B cell (primary cell): ENCODE data around the gene ENOX1. TPM values are rescaled to one million over a fixed set of nuclear protein-coding genes. Genes with fewer than 3 reads are reported as not detected.

Source experiments
- ATAC-seq: fragments of 200-7000 bp; cut with Tn5 transposase; one replicate; pipeline ENCODE4 v1.10.0; 2021; ENCODE audit warnings: low read depth, mild to moderate bottlenecking, moderate number of reproducible peaks, moderate library complexity
- CTCF ChIA-PET: fragments of 350-600 bp; sonication (Branson Sonifier 250); formaldehyde crosslinking; loops from one replicate; lab custom pipeline; 2021; ENCODE audit warnings: antibody characterized with exemption, inconsistent platforms; lab: Charles Lee
- POLR2A ChIA-PET: fragments of 350-600 bp; sonication (Branson Sonifier 250); formaldehyde crosslinking; loops from one replicate; lab custom pipeline; 2021; ENCODE audit warnings: antibody characterized with exemption; lab: Charles Lee
- DNase-seq: peaks from one replicate; pipeline ENCODE4 v3.0.0; 2013
- H2AFZ ChIP-seq: 2 replicates; pipeline ENCODE4 v1.6.1; 2012; ENCODE audit warnings: mild to moderate bottlenecking, low read depth, low read length; ENCODE audit not compliant: insufficient read depth, poor library complexity, severe bottlenecking
- H3K27ac ChIP-seq, 2 donors: 1 replicate in 1 of 2; 2 replicates in 1 of 2; pipeline ENCODE4 v1.5.1; 2012 to 2013; ENCODE audit warnings: low read length in 2 of 2, mild to moderate bottlenecking in 2 of 2, moderate library complexity in 1 of 2
- H3K27me3 ChIP-seq, 4 experiments: fragments of 200-600 bp in 1 of 4; sonication (generic) in 1 of 4; replicated peaks in 1 of 4; 1 replicate in 2 of 4; 2 replicates in 2 of 4; pipeline versions ENCODE4 v1.6.1 to v1.7.0; 2013 to 2016; ENCODE audit warnings: low read length in 3 of 4, mild to moderate bottlenecking in 2 of 4, mixed read lengths in 1 of 4, moderate library complexity in 1 of 4; ENCODE audit not compliant: insufficient read depth in 4 of 4, control insufficient read depth in 3 of 4; ENCODE audit errors: control extremely low read depth in 1 of 4
- H3K36me3 ChIP-seq, 2 experiments: replicated peaks in 1 of 2; 1 replicate in 1 of 2; 2 replicates in 1 of 2; pipeline versions ENCODE4 v1.6.1 to v1.7.1; 2013; ENCODE audit warnings: low read length in 1 of 2; ENCODE audit not compliant: insufficient read depth in 2 of 2, control insufficient read depth in 1 of 2; ENCODE audit errors: control extremely low read depth in 1 of 2, extremely low read depth in 1 of 2
- H3K4me1 ChIP-seq, 2 donors: fragments of 200-600 bp in 1 of 2; sonication (generic) in 1 of 2; 1 replicate in 1 of 2; 2 replicates in 1 of 2; pipeline versions ENCODE4 v1.5.1 to v1.6.1; 2013 to 2017; ENCODE audit warnings: low read length in 2 of 2; ENCODE audit not compliant: control insufficient read depth in 2 of 2, insufficient read depth in 2 of 2
- H3K4me2 ChIP-seq: replicated peaks from 2 replicates; pipeline ENCODE3; 2012; ENCODE audit warnings: mild to moderate bottlenecking, low read depth, low read length; ENCODE audit not compliant: poor library complexity, severe bottlenecking
- H3K4me3 ChIP-seq, 5 experiments: fragments of 200-600 bp in 1 of 5; sonication (generic) in 1 of 5; 1 replicate in 3 of 5; 2 replicates in 2 of 5; pipeline versions ENCODE4 v1.5.1 to v1.7.0; 2011 to 2016; ENCODE audit warnings: low read length in 4 of 5, mild to moderate bottlenecking in 4 of 5, low read depth in 2 of 5, control low read depth in 1 of 5, moderate library complexity in 1 of 5; ENCODE audit not compliant: insufficient read depth in 1 of 5; ENCODE audit errors: control extremely low read depth in 1 of 5, extremely low read depth in 1 of 5
- H3K79me2 ChIP-seq: fragments of 200-600 bp; sonication (generic); one replicate; pipeline ENCODE4 v1.6.0; 2016; ENCODE audit warnings: low read length; ENCODE audit not compliant: control insufficient read depth, insufficient read depth
- H3K9ac ChIP-seq: fragments of 200-600 bp; sonication (generic); 2 replicates; pipeline ENCODE4 v1.6.1; 2017; ENCODE audit warnings: mild to moderate bottlenecking, low read length, moderate library complexity
- H3K9me3 ChIP-seq, 3 donors: one replicate each; pipeline versions ENCODE4 v1.6.1 to v1.7.1; 2013; ENCODE audit warnings: low read length in 2 of 3; ENCODE audit not compliant: control insufficient read depth in 2 of 3, insufficient read depth in 1 of 3; ENCODE audit errors: control extremely low read depth in 1 of 3
- H4K20me1 ChIP-seq: 2 replicates; pipeline ENCODE4 v1.6.0; 2012; ENCODE audit warnings: mild to moderate bottlenecking, low read length; ENCODE audit not compliant: insufficient read depth, control insufficient read depth, poor library complexity, severe bottlenecking
- H3K27ac Mint-ChIP-seq: one replicate; pipeline ENCODE4 v1.8.0; 2021; ENCODE audit warnings: mixed read lengths
- H3K27me3 Mint-ChIP-seq: one replicate; pipeline ENCODE4 v1.8.0; 2021; ENCODE audit warnings: mixed read lengths
- H3K4me1 Mint-ChIP-seq: one replicate; pipeline ENCODE4 v1.8.0; 2021; ENCODE audit warnings: mixed read lengths
- H3K4me3 Mint-ChIP-seq: one replicate; pipeline ENCODE4 v1.8.0; 2021; ENCODE audit warnings: mixed read lengths
- H3K9me3 Mint-ChIP-seq: one replicate; pipeline ENCODE4 v1.8.0; 2022; ENCODE audit warnings: mixed read lengths; ENCODE audit not compliant: insufficient read depth
- CTCF ChIP-seq: fragments of 200-600 bp; IDR thresholded peaks from one replicate; pipeline ENCODE4 v1.8.0; 2022; ENCODE audit warnings: antibody characterized with exemption, mild to moderate bottlenecking
- EZH2 ChIP-seq: IDR thresholded peaks from 2 replicates; pipeline ENCODE4 v1.6.1; 2012; ENCODE audit warnings: borderline replicate concordance, low read depth, mild to moderate bottlenecking, moderate library complexity, low read length; ENCODE audit not compliant: insufficient read depth, poor library complexity, severe bottlenecking
- WGBS: methylation state at CpG from one replicate; pipeline ENCODE4 v1.1.5; 2013; ENCODE audit warnings: missing lambda C conversion rate; ENCODE audit not compliant: insufficient coverage; 5-methylcytosine and 5-hydroxymethylcytosine counted together
- intact Hi-C: fragments of 100-400 bp; cut with micrococcal nuclease; formaldehyde crosslinking; loops from one replicate; pipeline ENCODE4 v1.10.0; 2022
- polyA plus RNA-seq: library from polyadenylated mRNA; depleted of rRNA; stranded (reverse); fragments of >200 nt; gene quantifications from 2 replicates; pipeline ENCODE4 v1.2.3, GENCODE V29; 2012
- total RNA-seq, 2 donors: library from RNA; stranded (reverse); fragments of 120-200 nt in 1 of 2; gene quantifications; 1 replicate in 1 of 2; 2 replicates in 1 of 2; pipeline versions ENCODE4 v1.2.3 to v1.2.4, GENCODE V29; 2013 to 2022

ENOX1 gene
- total and polyA plus RNA-seq, 2 donors (not counting 1 experiment from before 2014, with no cell fraction given), result not detected

GRCh38 chr13:43545317-43545874 is 241.4 kb downstream of the ENOX1 start:
- ChIA-PET CTCF (no interaction called here), POLR2A (no interaction called here)
- no peak overlapping the region for H2AFZ ChIP-seq
- H3K9me3 Mint-ChIP-seq, result no peaks in the 10 kb centered on the region
- no peaks in the 10 kb centered on the region for H3K4me1 Mint-ChIP-seq
- H3K9ac ChIP-seq, result no peak overlapping the region
- H3K36me3 ChIP-seq, result no peaks in the 10 kb centered on the region
- intact Hi-C loops, result no loop called here
- no peak overlapping the region for H3K4me2 ChIP-seq
- no peaks in the 10 kb centered on the region for H4K20me1 ChIP-seq
- no peak overlapping the region for H3K27ac ChIP-seq
- H3K27ac Mint-ChIP-seq, result no peak overlapping the region
- no peak overlapping the region for H3K4me3 Mint-ChIP-seq
- no peak overlapping the region for H3K4me3 ChIP-seq
- 91% methylated on average over 3 of the region's 4 CpGs for WGBS
- no peaks in the 10 kb centered on the region for H3K79me2 ChIP-seq
- ATAC-seq, result no peak
- no peak for DNase-seq
- peaks cover 8% of the 10 kb centered on the region for H3K27me3 Mint-ChIP-seq
- TF ChIP-seq EZH2 (no peak), CTCF (no peak)
- no peaks in the 10 kb centered on the region for H3K27me3 ChIP-seq
- H3K4me1 ChIP-seq, result no peaks in the 10 kb centered on the region
- no peaks in the 10 kb centered on the region for H3K9me3 ChIP-seq

DNA sequence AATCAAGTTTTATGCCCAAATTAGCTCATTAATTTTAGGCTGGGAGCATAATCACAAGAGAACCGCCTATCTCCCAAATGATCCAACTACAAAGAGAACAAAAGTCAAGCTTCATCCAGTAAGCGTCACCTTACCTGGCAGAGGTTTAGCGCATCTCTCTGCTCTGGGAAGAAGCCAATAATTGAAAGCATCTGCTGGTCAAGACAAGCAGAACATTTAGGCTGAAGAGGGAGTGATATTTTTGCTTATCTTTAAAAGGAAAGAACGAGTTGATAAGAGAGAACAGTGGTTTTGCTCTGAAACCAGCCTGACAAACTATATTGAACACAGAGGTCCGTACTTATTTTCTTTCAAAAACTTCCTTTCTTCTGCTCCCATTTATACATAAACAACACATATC is 242.1 kb downstream of the ENOX1 start:
- no peaks in the 10 kb centered on the region for H3K9me3 Mint-ChIP-seq
- peaks cover 8% of the 10 kb centered on the region for H3K27me3 Mint-ChIP-seq
- no peaks in the 10 kb centered on the region for H3K27me3 ChIP-seq
- no peaks in the 10 kb centered on the region for H3K4me1 ChIP-seq
- POLR2A ChIA-PET, result no interaction called here
- CTCF ChIA-PET, result no interaction called here
- H3K4me3 Mint-ChIP-seq, result no peak overlapping the region
- no peak overlapping the region for H3K4me2 ChIP-seq
- no peaks in the 10 kb centered on the region for H3K9me3 ChIP-seq
- no peaks in the 10 kb centered on the region for H3K4me1 Mint-ChIP-seq
- ATAC-seq (no peak), DNase-seq (no peak)
- 100% methylated on average over 2 of the region's 5 CpGs for WGBS
- TF ChIP-seq EZH2 (no peak), CTCF (no peak)
- H3K27ac ChIP-seq, result no peak overlapping the region
- H3K36me3 ChIP-seq, result no peaks in the 10 kb centered on the region
- H3K79me2 ChIP-seq, result no peaks in the 10 kb centered on the region
- H3K27ac Mint-ChIP-seq, result no peak overlapping the region
- no peak overlapping the region for H3K9ac ChIP-seq
- H2AFZ ChIP-seq, result no peak overlapping the region
- no peak overlapping the region for H3K4me3 ChIP-seq
- no peaks in the 10 kb centered on the region for H4K20me1 ChIP-seq
- intact Hi-C loops, result no loop called here
